Activated CD8-positive, alpha-beta memory T cell treated with anti-CD3 and anti-CD28 coated beads, Interleukin-2, amount 10 ng/mL, durations not matched to agents 7 days and 5 days (primary cell): ENCODE data around the gene ADARB2. TPM values are rescaled to one million over a fixed set of nuclear protein-coding genes. Genes with fewer than 3 reads are reported as not detected.

Source experiments
- ATAC-seq: fragments of 150-1000 bp; cut with Tn5 transposase; one replicate; pipeline ENCODE4 v1.10.0; 2021; ENCODE audit warnings: moderate library complexity
- CTCF ChIA-PET: fragments of 350-600 bp; sonication (Branson Sonifier 250); formaldehyde crosslinking; loops from one replicate; lab custom pipeline; 2021; ENCODE audit warnings: antibody characterized with exemption; lab: Charles Lee
- DNase-seq: peaks from one replicate; pipeline ENCODE4 v3.0.0-alpha.2; 2020
- H3K27ac Mint-ChIP-seq: one replicate; pipeline ENCODE4 v1.8.0; 2021; ENCODE audit warnings: mild to moderate bottlenecking, mixed read lengths
- H3K27me3 Mint-ChIP-seq: one replicate; pipeline ENCODE4 v1.8.0; 2021; ENCODE audit warnings: mixed read lengths
- H3K36me3 Mint-ChIP-seq: one replicate; pipeline ENCODE4 v1.8.0; 2021; ENCODE audit warnings: mild to moderate bottlenecking, mixed read lengths
- H3K4me1 Mint-ChIP-seq: one replicate; pipeline ENCODE4 v1.8.0; 2021; ENCODE audit warnings: mixed read lengths
- H3K4me3 Mint-ChIP-seq: one replicate; pipeline ENCODE4 v1.8.0; 2021; ENCODE audit warnings: mild to moderate bottlenecking, moderate library complexity, mixed read lengths
- H3K9me3 Mint-ChIP-seq: one replicate; pipeline ENCODE4 v1.8.0; 2022; ENCODE audit warnings: low read depth, mixed read lengths
- total RNA-seq, 2 experiments: library from RNA; stranded (reverse); gene quantifications; one replicate each; pipeline ENCODE4 v1.2.3, GENCODE V29; 2021

The ADARB2 gene
- total RNA-seq, 2 experiments from 2014 or later: not detected

GRCh38 chr10:1395481-1396296 lies 341.6 kb downstream of the ADARB2 start:
- Mint-ChIP-seq H3K4me1 (no peaks in the 10 kb centered on the region), H3K9me3 (no peaks in the 10 kb centered on the region), H3K4me3 (no peak overlapping the region), H3K36me3 (no peaks in the 10 kb centered on the region), H3K27me3 (no peaks in the 10 kb centered on the region), H3K27ac (no peak overlapping the region)
- DNase-seq (no peak), ATAC-seq (no peak)
- CTCF ChIA-PET: no interaction called here

DNA sequence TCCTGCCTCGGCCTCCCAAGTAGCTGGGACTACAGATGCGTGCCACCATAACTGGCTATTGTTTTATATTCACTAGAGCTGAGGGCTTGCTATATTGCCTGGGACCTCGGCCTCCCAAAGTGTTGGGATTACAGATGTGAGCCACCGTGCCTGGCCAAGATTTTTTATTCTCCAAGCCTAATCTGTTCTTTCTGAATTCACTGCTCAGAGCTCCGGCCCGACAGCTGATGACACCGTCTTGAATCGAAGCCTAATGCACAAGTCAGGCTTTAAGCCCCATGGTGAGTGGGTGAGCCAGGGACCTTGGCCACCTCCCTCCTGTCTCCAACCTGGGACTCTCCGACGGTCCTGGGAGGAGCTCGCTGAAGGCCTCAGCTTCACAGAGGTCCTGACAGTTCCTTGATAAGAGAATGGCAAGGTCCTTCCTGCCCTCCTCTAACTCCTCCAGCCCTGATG lies 342.3 kb downstream of the ADARB2 start:
- no peak for ATAC-seq
- Mint-ChIP-seq H3K36me3 (no peaks in the 10 kb centered on the region), H3K4me3 (no peak overlapping the region), H3K27ac (no peak overlapping the region), H3K27me3 (no peaks in the 10 kb centered on the region), H3K9me3 (no peaks in the 10 kb centered on the region), H3K4me1 (no peaks in the 10 kb centered on the region)
- DNase-seq: no peak
- CTCF ChIA-PET: no interaction called here

GRCh38 chr10:1394155-1394912 lies 343.0 kb downstream of the ADARB2 start:
- H3K27ac Mint-ChIP-seq: no peak overlapping the region
- no peak for DNase-seq
- no peaks in the 10 kb centered on the region for H3K9me3 Mint-ChIP-seq
- H3K4me1 Mint-ChIP-seq: no peaks in the 10 kb centered on the region
- no peaks in the 10 kb centered on the region for H3K36me3 Mint-ChIP-seq
- H3K27me3 Mint-ChIP-seq: no peaks in the 10 kb centered on the region
- H3K4me3 Mint-ChIP-seq: no peak overlapping the region
- CTCF ChIA-PET: no interaction called here
- ATAC-seq: no peak

DNA sequence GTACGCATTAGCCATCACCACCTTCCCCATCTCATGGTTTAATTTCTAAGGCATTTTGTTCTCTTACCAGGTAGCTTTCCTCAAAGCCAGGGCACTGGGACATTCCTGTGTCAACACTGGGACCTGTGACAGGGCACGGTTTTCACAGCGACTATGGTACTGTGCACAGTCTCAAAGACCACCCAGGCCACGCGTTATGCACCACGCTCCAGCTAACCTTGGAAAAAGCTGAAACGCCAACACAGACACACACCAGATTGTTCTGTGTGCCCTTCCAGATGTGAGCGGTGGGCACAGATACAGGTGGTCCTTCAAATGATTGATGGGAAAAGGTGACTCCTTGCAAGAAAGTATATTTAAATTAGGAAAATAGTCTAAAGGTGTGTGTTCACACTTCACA lies 343.8 kb downstream of the ADARB2 start:
- Mint-ChIP-seq H3K27ac (no peak overlapping the region), H3K36me3 (no peaks in the 10 kb centered on the region), H3K4me3 (no peak overlapping the region), H3K4me1 (no peaks in the 10 kb centered on the region), H3K9me3 (no peaks in the 10 kb centered on the region), H3K27me3 (no peaks in the 10 kb centered on the region)
- CTCF ChIA-PET: no interaction called here
- ATAC-seq (no peak), DNase-seq (no peak)

- peaks cover 3% of the 10 kb centered on the region for H3K27me3 Mint-ChIP-seq
- no peak for ATAC-seq
- H3K9me3 Mint-ChIP-seq: no peaks in the 10 kb centered on the region
- no peaks in the 10 kb centered on the region for H3K36me3 Mint-ChIP-seq
- DNase-seq: no peak
- CTCF ChIA-PET: no interaction called here
- H3K4me1 Mint-ChIP-seq: no peaks in the 10 kb centered on the region
- no peak overlapping the region for H3K27ac Mint-ChIP-seq
- H3K4me3 Mint-ChIP-seq: no peak overlapping the region
Measured at GRCh38 chr10:1392127-1392526, 345.2 kb downstream of the ADARB2 start.

DNA sequence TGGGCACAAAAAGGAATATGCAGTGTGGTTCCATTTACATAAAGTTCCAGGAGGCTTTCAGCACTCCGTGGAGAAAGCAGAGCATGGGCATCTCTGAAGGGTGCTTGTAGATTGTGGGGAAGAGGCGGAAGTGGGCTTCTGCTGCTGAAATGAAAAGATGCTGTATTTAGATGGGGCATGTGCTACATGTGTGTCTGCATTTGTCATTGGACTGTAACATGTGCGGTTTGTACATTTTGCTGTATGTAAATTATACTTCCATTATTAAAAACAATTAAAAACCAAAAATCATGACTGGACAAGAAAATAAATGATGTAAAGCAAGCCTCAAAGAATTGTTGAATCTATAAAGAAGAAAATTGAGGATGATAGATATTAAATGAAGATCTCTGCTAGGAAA lies 347.1 kb downstream of the ADARB2 start:
- H3K9me3 Mint-ChIP-seq: no peaks in the 10 kb centered on the region
- CTCF ChIA-PET: no interaction called here

GRCh38 chr10:1384026-1384425 lies 353.3 kb downstream of the ADARB2 start:
- peaks cover 58% of the 10 kb centered on the region for H3K27me3 Mint-ChIP-seq
- H3K27ac Mint-ChIP-seq: no peak overlapping the region
- H3K4me3 Mint-ChIP-seq: no peak overlapping the region
- no peaks in the 10 kb centered on the region for H3K4me1 Mint-ChIP-seq
- CTCF ChIA-PET: no interaction called here
- H3K9me3 Mint-ChIP-seq: no peaks in the 10 kb centered on the region
- no peaks in the 10 kb centered on the region for H3K36me3 Mint-ChIP-seq
- ATAC-seq: no peak
- peak; percentile 8 for DNase-seq

More for the DNA sequence above, 347.1 kb downstream of the ADARB2 start:
- no peak for ATAC-seq
- H3K36me3 Mint-ChIP-seq: no peaks in the 10 kb centered on the region
- no peak overlapping the region for H3K4me3 Mint-ChIP-seq
- no peak overlapping the region for H3K27ac Mint-ChIP-seq
- DNase-seq: no peak
- H3K27me3 Mint-ChIP-seq: peaks cover 14% of the 10 kb centered on the region
- H3K4me1 Mint-ChIP-seq: no peaks in the 10 kb centered on the region

GRCh38 chr10:1382711-1383110 lies 354.6 kb downstream of the ADARB2 start:
- DNase-seq (no peak), ATAC-seq (no peak)
- H3K4me1 Mint-ChIP-seq: no peaks in the 10 kb centered on the region
- peaks cover 59% of the 10 kb centered on the region for H3K27me3 Mint-ChIP-seq
- H3K36me3 Mint-ChIP-seq: no peaks in the 10 kb centered on the region
- H3K27ac Mint-ChIP-seq: no peak overlapping the region
- no peak overlapping the region for H3K4me3 Mint-ChIP-seq
- H3K9me3 Mint-ChIP-seq: no peaks in the 10 kb centered on the region
- CTCF ChIA-PET: no interaction called here

DNA sequence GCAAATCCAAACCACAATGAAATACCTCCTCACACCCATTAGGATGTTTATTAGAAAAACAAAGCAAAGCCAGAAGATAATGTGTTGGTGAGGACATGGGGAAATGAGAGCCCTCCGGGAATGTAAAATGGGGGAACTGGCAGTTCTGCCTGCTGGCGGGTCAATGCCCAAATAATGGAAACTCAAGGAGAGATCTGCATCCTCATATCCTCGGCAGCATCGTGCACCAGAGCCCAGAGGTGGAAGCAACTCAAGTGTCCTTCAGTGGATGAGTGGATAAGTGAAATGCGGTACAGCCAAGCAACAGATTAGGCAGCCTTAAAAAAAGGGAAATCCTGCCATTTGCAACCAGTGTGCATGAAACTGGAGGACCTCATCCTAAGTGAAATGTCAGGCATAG lies 356.0 kb downstream of the ADARB2 start:
- H3K36me3 Mint-ChIP-seq: no peaks in the 10 kb centered on the region
- no peak overlapping the region for H3K27ac Mint-ChIP-seq
- ATAC-seq (no peak), DNase-seq (no peak)
- CTCF ChIA-PET: no interaction called here
- H3K27me3 Mint-ChIP-seq: peaks cover 55% of the 10 kb centered on the region
- no peak overlapping the region for H3K4me3 Mint-ChIP-seq
- H3K4me1 Mint-ChIP-seq: no peaks in the 10 kb centered on the region
- H3K9me3 Mint-ChIP-seq: no peaks in the 10 kb centered on the region

DNA sequence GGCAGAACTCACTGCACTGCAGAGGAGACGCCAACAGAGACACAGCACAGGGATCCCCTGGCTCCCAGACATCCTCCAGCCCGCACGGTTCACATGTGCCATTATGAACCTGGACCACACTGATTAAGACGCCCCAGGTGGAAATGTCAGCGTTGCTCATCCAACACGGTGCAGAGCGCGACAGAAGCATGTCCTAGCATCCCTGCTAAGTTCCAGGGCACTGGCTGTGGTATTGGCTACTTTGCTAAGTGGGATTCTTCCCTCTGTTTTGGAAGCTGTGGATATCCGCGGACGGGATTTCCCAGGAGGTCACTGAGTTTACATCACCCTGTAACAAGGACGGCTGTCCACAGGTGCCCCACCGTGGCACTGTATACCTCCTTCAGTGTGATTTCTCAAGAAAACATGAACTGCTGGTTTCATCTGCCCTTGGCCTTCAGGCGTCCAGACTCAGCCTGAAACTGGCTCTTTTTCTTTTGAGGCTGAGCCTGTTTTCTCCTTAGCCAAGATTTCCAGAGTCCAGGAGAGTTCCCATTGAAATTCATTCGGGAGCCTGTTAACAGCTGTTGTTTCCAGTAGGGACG lies 357.1 kb downstream of the ADARB2 start:
- peak; percentile 35 for DNase-seq
- no peaks in the 10 kb centered on the region for H3K36me3 Mint-ChIP-seq
- no peaks in the 10 kb centered on the region for H3K4me1 Mint-ChIP-seq
- H3K27me3 Mint-ChIP-seq: peaks cover 47% of the 10 kb centered on the region
- CTCF ChIA-PET: no interaction called here
- H3K27ac Mint-ChIP-seq: no peak overlapping the region
- ATAC-seq: no peak
- no peak overlapping the region for H3K4me3 Mint-ChIP-seq
- H3K9me3 Mint-ChIP-seq: peaks cover 4% of the 10 kb centered on the region

- DNase-seq (peak; percentile 29), ATAC-seq (no peak)
- CTCF ChIA-PET: no interaction called here
- Mint-ChIP-seq H3K36me3 (no peaks in the 10 kb centered on the region), H3K27ac (no peak overlapping the region), H3K4me3 (no peak overlapping the region), H3K4me1 (no peaks in the 10 kb centered on the region), H3K27me3 (peaks cover 42% of the 10 kb centered on the region), H3K9me3 (peaks cover 4% of the 10 kb centered on the region)
Measured at GRCh38 chr10:1379601-1380000, 357.7 kb downstream of the ADARB2 start.

DNA sequence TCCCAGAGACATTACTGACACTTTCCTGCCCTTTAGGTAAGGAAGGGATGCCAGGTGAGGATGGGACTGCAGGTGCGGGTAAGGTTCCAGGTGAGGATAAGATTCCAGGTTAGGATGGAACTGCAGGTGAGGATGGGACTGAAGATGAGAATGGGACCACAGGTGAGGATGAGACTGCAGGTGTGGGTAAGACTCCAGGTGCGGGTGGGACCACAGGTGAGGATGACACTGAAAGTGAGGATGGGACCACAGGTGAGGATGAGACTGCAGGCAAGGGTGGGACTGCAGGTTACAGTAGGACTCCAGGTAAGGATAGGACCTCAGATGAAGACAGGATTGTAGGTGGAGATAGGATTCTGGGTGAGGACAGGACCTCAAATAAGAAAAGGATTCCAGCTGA lies 358.9 kb downstream of the ADARB2 start:
- CTCF ChIA-PET: no interaction called here
- peak; percentile 11 for DNase-seq
- ATAC-seq: no peak
- Mint-ChIP-seq H3K9me3 (peaks cover 4% of the 10 kb centered on the region), H3K4me1 (no peaks in the 10 kb centered on the region), H3K36me3 (no peaks in the 10 kb centered on the region), H3K27me3 (peaks cover 31% of the 10 kb centered on the region), H3K4me3 (no peak overlapping the region), H3K27ac (no peak overlapping the region)

DNA sequence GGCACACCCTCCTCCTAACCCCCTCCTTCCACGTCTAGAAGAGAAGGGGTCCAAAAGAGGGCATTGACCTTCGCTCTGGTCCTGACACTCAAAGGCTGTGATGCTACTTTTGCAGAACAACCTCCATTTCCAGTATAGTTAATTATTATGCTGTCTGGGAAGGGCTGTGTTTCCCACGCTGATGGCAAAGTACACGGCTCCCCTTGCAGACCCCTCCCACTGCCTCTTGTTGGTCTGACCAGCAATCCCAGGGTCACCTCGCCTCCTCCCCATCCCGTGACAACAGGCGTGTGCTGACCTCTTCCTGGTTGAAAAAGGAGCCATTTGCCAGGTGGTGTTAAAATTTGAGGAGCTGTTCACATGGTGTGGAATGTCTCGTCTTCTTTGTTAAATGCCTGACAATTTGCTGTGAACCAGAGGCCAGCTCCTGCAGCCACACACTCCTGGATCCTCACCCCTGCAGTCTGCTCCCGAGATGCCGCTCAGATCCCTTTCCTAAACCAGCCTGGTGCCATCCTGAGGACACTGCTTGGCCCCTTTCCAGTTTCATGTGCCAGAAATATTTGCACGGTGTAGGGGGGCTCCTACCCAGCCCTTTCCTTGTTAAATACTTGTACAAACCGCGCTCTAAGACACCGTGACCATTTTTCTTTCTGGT lies 359.5 kb downstream of the ADARB2 start:
- Mint-ChIP-seq H3K4me3 (no peak overlapping the region), H3K36me3 (no peaks in the 10 kb centered on the region), H3K27me3 (peaks cover 26% of the 10 kb centered on the region), H3K9me3 (peaks cover 4% of the 10 kb centered on the region), H3K27ac (no peak overlapping the region), H3K4me1 (no peaks in the 10 kb centered on the region)
- CTCF ChIA-PET: no interaction called here
- DNase-seq (peak; percentile 25), ATAC-seq (no peak)
